Keratinocyte (primary cell): Measurements from ENCODE around the gene BARX1. TPM values are rescaled to one million over a fixed set of nuclear protein-coding genes. Genes with fewer than 3 reads are reported as not detected.

Source experiments
- DNase-seq: peaks from one replicate; pipeline ENCODE4 v3.0.0-alpha.2; 2011; ENCODE audit warnings: low read depth, missing footprints, low spot score
- FAIRE-seq: peaks from 2 replicates; lab custom pipeline; 2011; peaks lifted over from hg19 to GRCh38; lab: Jason Lieb, UNC
- H2AFZ ChIP-seq: 2 replicates; pipeline ENCODE4 v1.6.0; 2012; ENCODE audit warnings: low read length, control low read depth, inconsistent platforms; ENCODE audit not compliant: control insufficient read depth
- H3K27ac ChIP-seq: 2 replicates; pipeline ENCODE4 v1.5.1; 2011; ENCODE audit warnings: low read length; ENCODE audit not compliant: control insufficient read depth, insufficient read depth
- H3K27me3 ChIP-seq: 3 replicates; pipeline ENCODE4 v1.6.0; 2011; ENCODE audit warnings: low read length; ENCODE audit not compliant: control insufficient read depth, insufficient read depth; ENCODE audit errors: extremely low read depth
- H3K36me3 ChIP-seq, 2 experiments: 2 replicates in 1 of 2; 3 replicates in 1 of 2; pipeline ENCODE4 v1.5.1; 2011; ENCODE audit warnings: low read length in 2 of 2, mild to moderate bottlenecking in 1 of 2; ENCODE audit not compliant: control insufficient read depth in 2 of 2, insufficient read depth in 2 of 2; ENCODE audit errors: extremely low read depth in 1 of 2
- H3K4me1 ChIP-seq: 3 replicates; pipeline ENCODE4 v1.5.1; 2011; ENCODE audit warnings: low read length; ENCODE audit not compliant: control insufficient read depth, insufficient read depth; ENCODE audit errors: extremely low read depth
- H3K4me2 ChIP-seq: 3 replicates; pipeline ENCODE4 v1.6.0; 2011; ENCODE audit warnings: low read depth, low read length; ENCODE audit not compliant: control insufficient read depth, insufficient read depth; ENCODE audit errors: extremely low read depth
- H3K4me3 ChIP-seq, 3 experiments: fragments of 200-600 bp in 1 of 3; sonication (generic) in 1 of 3; 2 replicates in 2 of 3; 3 replicates in 1 of 3; pipeline ENCODE4 v1.5.1; 2011 to 2016; ENCODE audit warnings: low read length in 3 of 3, mild to moderate bottlenecking in 3 of 3, control low read depth in 2 of 3, inconsistent platforms in 1 of 3, low read depth in 1 of 3, mixed read lengths in 1 of 3, mixed run types in 1 of 3, moderate library complexity in 1 of 3; ENCODE audit not compliant: control insufficient read depth in 2 of 3, insufficient read depth in 2 of 3; ENCODE audit errors: extremely low read depth in 1 of 3
- H3K79me2 ChIP-seq: 2 replicates; pipeline ENCODE4 v1.6.0; 2012; ENCODE audit warnings: low read length; ENCODE audit not compliant: control insufficient read depth, insufficient read depth
- H3K9ac ChIP-seq: 3 replicates; pipeline ENCODE4 v1.6.0; 2011; ENCODE audit warnings: low read length; ENCODE audit not compliant: control insufficient read depth, insufficient read depth; ENCODE audit errors: extremely low read depth
- H3K9me1 ChIP-seq: 3 replicates; pipeline ENCODE4 v1.6.0; 2011; ENCODE audit warnings: low read length; ENCODE audit not compliant: control insufficient read depth, insufficient read depth; ENCODE audit errors: extremely low read depth
- H3K9me3 ChIP-seq: 2 replicates; pipeline ENCODE4 v1.5.1; 2012; ENCODE audit warnings: low read depth, low read length; ENCODE audit not compliant: control insufficient read depth
- H4K20me1 ChIP-seq: 3 replicates; pipeline ENCODE4 v1.6.0; 2011; ENCODE audit warnings: low read length; ENCODE audit not compliant: control insufficient read depth, insufficient read depth; ENCODE audit errors: extremely low read depth
- CTCF ChIP-seq, 3 experiments: IDR thresholded peaks in 1 of 3; conservative IDR thresholded peaks in 1 of 3; optimal IDR thresholded peaks in 1 of 3; 2 replicates in 2 of 3; 3 replicates in 1 of 3; pipeline versions ENCODE3 to v1.5.1; 2011; ENCODE audit warnings: low read length in 3 of 3, mild to moderate bottlenecking in 3 of 3, moderate library complexity in 2 of 3, control low read depth in 1 of 3, inconsistent platforms in 1 of 3; ENCODE audit not compliant: insufficient read depth in 2 of 3; ENCODE audit errors: extremely low read depth in 1 of 3
- EZH2 ChIP-seq: IDR thresholded peaks from one replicate; pipeline ENCODE4 v1.6.1; 2012; ENCODE audit warnings: inconsistent platforms, mild to moderate bottlenecking, low read length, moderate library complexity
- dilution Hi-C: fragments of 300-500 bp; cut with MboI; formaldehyde crosslinking; loops from one replicate; pipeline ENCODE4 v1.7.0; 2020; ENCODE audit warnings: low sequenced_read_pairs; ENCODE audit not compliant: extremely low pct_ligation_motif_present
- polyA plus RNA-seq, 5 experiments: library from polyadenylated mRNA; depleted of rRNA in 3 of 5; stranded (reverse) in 3 of 5; stranded (forward) in 1 of 5; unstranded in 1 of 5; fragments of >200 nt; gene quantifications; 1 replicate in 1 of 5; 2 replicates in 3 of 5; 3 replicates in 1 of 5; pipeline versions ENCODE4 v1.2.1 to v1.2.3, GENCODE V29; 2011 to 2012; ENCODE audit warnings: missing spikeins in 2 of 5, low read depth in 1 of 5, low replicate concordance in 1 of 5

The BARX1 gene
- polyA plus RNA-seq, 1 donor (not counting 4 experiments of a cell fraction or from before 2014, with no cell fraction given), result not detected

- no peaks in the 10 kb centered on the region for H4K20me1 ChIP-seq
- H3K9me3 ChIP-seq, result no peaks in the 10 kb centered on the region
- no peak overlapping the region for H3K27ac ChIP-seq
- no peaks in the 10 kb centered on the region for H3K4me1 ChIP-seq
- H3K9ac ChIP-seq, result no peak overlapping the region
- no peak overlapping the region for H2AFZ ChIP-seq
- H3K79me2 ChIP-seq, result no peaks in the 10 kb centered on the region
- dilution Hi-C loops, result no loop called here
- peaks cover 4% of the 10 kb centered on the region for H3K27me3 ChIP-seq
- TF ChIP-seq EZH2 (no peak), CTCF (optimal IDR thresholded peaks at IDR 0.05 in 1 of 3, IDR thresholded peaks at IDR 0.05 in 1 of 3, conservative IDR thresholded peaks at IDR 0.05 in 1 of 3; ENCODE audit: extremely low read depth in 1 of 3, insufficient read depth in 2 of 3, low read length in 3 of 3) (no peak)
- no peaks in the 10 kb centered on the region for H3K36me3 ChIP-seq
- no peak for FAIRE-seq
- H3K4me2 ChIP-seq, result no peak overlapping the region
- H3K4me3 ChIP-seq, result no peak overlapping the region
- no peaks in the 10 kb centered on the region for H3K9me1 ChIP-seq
- DNase-seq, result no peak
Observed at GRCh38 chr9:93918061-93918460, 37.1 kb downstream of the BARX1 start.

- H3K27me3 ChIP-seq, result peaks cover 10% of the 10 kb centered on the region
- H3K4me2 ChIP-seq, result no peak overlapping the region
- H3K9me1 ChIP-seq, result no peaks in the 10 kb centered on the region
- TF ChIP-seq EZH2, result no peak
- no peak for TF ChIP-seq CTCF (optimal IDR thresholded peaks at IDR 0.05 in 1 of 3, IDR thresholded peaks at IDR 0.05 in 1 of 3, conservative IDR thresholded peaks at IDR 0.05 in 1 of 3; ENCODE audit: extremely low read depth in 1 of 3, insufficient read depth in 2 of 3, low read length in 3 of 3)
- no peaks in the 10 kb centered on the region for H3K4me1 ChIP-seq
- FAIRE-seq (no peak), DNase-seq (no peak)
- H2AFZ ChIP-seq, result no peak overlapping the region
- no peaks in the 10 kb centered on the region for H3K79me2 ChIP-seq
- no peaks in the 10 kb centered on the region for H3K9me3 ChIP-seq
- H3K36me3 ChIP-seq, result no peaks in the 10 kb centered on the region
- no peak overlapping the region for H3K27ac ChIP-seq
- no peaks in the 10 kb centered on the region for H4K20me1 ChIP-seq
- dilution Hi-C loops, result no loop called here
- no peak overlapping the region for H3K4me3 ChIP-seq
- H3K9ac ChIP-seq, result no peak overlapping the region
Observed at GRCh38 chr9:93917121-93917853, 37.9 kb downstream of the BARX1 start.
